Endothelial cell of umbilical vein (primary cell): ENCODE results near the gene RET. TPM values are rescaled to one million over a fixed set of nuclear protein-coding genes. Genes with fewer than 3 reads are reported as not detected.

Source experiments
- BruUV-seq: library from RNA; stranded (reverse); fragments of 400-500 nt; replicated peaks from 2 replicates; lab custom pipeline; 2021; lab: Mats Ljungman, UMichigan
- CTCF ChIA-PET: fragments of 300-600, 350-600 bp; sonication (Branson Sonifier 250); formaldehyde crosslinking; loops from one replicate; lab custom pipeline; 2021; ENCODE audit warnings: antibody characterized with exemption, inconsistent platforms; lab: Charles Lee
- POLR2A ChIA-PET: fragments of 300-600, 350-600 bp; sonication (Branson Sonifier 250); formaldehyde crosslinking; loops from one replicate; lab custom pipeline; 2021; ENCODE audit warnings: antibody characterized with exemption, inconsistent platforms; lab: Charles Lee
- DNase-seq: peaks from one replicate; pipeline ENCODE4 v3.0.0-alpha.2; 2011; ENCODE audit warnings: low read depth, low spot score
- FAIRE-seq: peaks from 2 replicates; lab custom pipeline; 2011; peaks lifted over from hg19 to GRCh38; lab: Jason Lieb, UNC
- H2AFZ ChIP-seq: 2 replicates; pipeline ENCODE4 v1.6.0; 2012; ENCODE audit warnings: low read depth, low read length, control low read depth, inconsistent platforms
- H3K27ac ChIP-seq: 2 replicates; pipeline ENCODE4 v1.5.1; 2011; ENCODE audit warnings: low read depth, mild to moderate bottlenecking, control low read depth, low read length, moderate library complexity; ENCODE audit not compliant: insufficient read depth
- H3K27me3 ChIP-seq, 2 experiments: 2 replicates each; pipeline versions ENCODE4 v1.6.0 to v1.6.1; 2011; ENCODE audit warnings: low read length in 2 of 2, mixed read lengths in 1 of 2; ENCODE audit not compliant: control insufficient read depth in 2 of 2, insufficient read depth in 2 of 2
- H3K36me3 ChIP-seq, 2 experiments: 2 replicates in 1 of 2; 3 replicates in 1 of 2; pipeline ENCODE4 v1.5.1; 2011; ENCODE audit warnings: low read length in 2 of 2, mild to moderate bottlenecking in 1 of 2, moderate library complexity in 1 of 2; ENCODE audit not compliant: control insufficient read depth in 2 of 2, insufficient read depth in 2 of 2; ENCODE audit errors: extremely low read depth in 1 of 2
- H3K4me1 ChIP-seq: 3 replicates; pipeline ENCODE4 v1.5.1; 2011; ENCODE audit warnings: mild to moderate bottlenecking, low read length; ENCODE audit not compliant: control insufficient read depth, insufficient read depth; ENCODE audit errors: extremely low read depth
- H3K4me2 ChIP-seq: 2 replicates; pipeline ENCODE4 v1.6.1; 2011; ENCODE audit warnings: low read length, control low read depth, mixed read lengths; ENCODE audit not compliant: insufficient read depth
- H3K4me3 ChIP-seq, 3 experiments: fragments of 200-600 bp in 1 of 3; sonication (generic), shearing (Covaris generic) in 1 of 3; replicated peaks in 1 of 3; 2 replicates each; pipeline ENCODE4 v1.5.1; 2011 to 2016; ENCODE audit warnings: control low read depth in 3 of 3, low read length in 3 of 3, mild to moderate bottlenecking in 2 of 3, inconsistent platforms in 1 of 3, low read depth in 1 of 3, moderate library complexity in 1 of 3; ENCODE audit not compliant: insufficient read depth in 1 of 3
- H3K79me2 ChIP-seq: 2 replicates; pipeline ENCODE4 v1.6.0; 2012; ENCODE audit warnings: low read length, inconsistent platforms; ENCODE audit not compliant: control insufficient read depth, insufficient read depth
- H3K9ac ChIP-seq: replicated peaks from 2 replicates; pipeline ENCODE3; 2011; ENCODE audit warnings: low read length, control low read depth; ENCODE audit not compliant: insufficient read depth; ENCODE audit errors: extremely low read depth
- H3K9me1 ChIP-seq: replicated peaks from 3 replicates; pipeline ENCODE4 v1.6.0; 2011; ENCODE audit warnings: mild to moderate bottlenecking, low read length; ENCODE audit not compliant: control insufficient read depth, insufficient read depth; ENCODE audit errors: extremely low read depth
- H3K9me3 ChIP-seq: replicated peaks from 2 replicates; pipeline ENCODE4 v1.5.1; 2012; ENCODE audit warnings: low read length, inconsistent platforms; ENCODE audit not compliant: control insufficient read depth, insufficient read depth
- H4K20me1 ChIP-seq: replicated peaks from 2 replicates; pipeline ENCODE3; 2011; ENCODE audit warnings: mild to moderate bottlenecking, low read length; ENCODE audit not compliant: control insufficient read depth, insufficient read depth; ENCODE audit errors: extremely low read depth
- EZH2 ChIP-seq: IDR thresholded peaks from 2 replicates; pipeline ENCODE4 v1.6.1; 2012; ENCODE audit warnings: borderline replicate concordance, low read depth, mild to moderate bottlenecking, moderate library complexity, low read length, inconsistent platforms; ENCODE audit not compliant: severe bottlenecking
- FOS ChIP-seq: IDR thresholded peaks from 2 replicates; pipeline ENCODE4 v1.6.1; 2011; ENCODE audit warnings: mild to moderate bottlenecking, low read length, moderate library complexity, borderline replicate concordance; ENCODE audit not compliant: insufficient read depth
- GATA2 ChIP-seq: IDR thresholded peaks from 2 replicates; pipeline ENCODE4 v1.7.0; 2011; ENCODE audit warnings: low read depth, mild to moderate bottlenecking, moderate library complexity, mixed read lengths, low read length; ENCODE audit not compliant: insufficient read length, insufficient read depth
- JUN ChIP-seq: IDR thresholded peaks from 2 replicates; pipeline ENCODE4 v1.6.1; 2011; ENCODE audit warnings: borderline replicate concordance, low read depth; ENCODE audit not compliant: insufficient read length, insufficient read depth
- MYC ChIP-seq: IDR thresholded peaks from one replicate; pipeline ENCODE4 v1.6.1; 2011; ENCODE audit warnings: mild to moderate bottlenecking, low read depth, low read length
- POLR2A ChIP-seq: IDR thresholded peaks from 2 replicates; pipeline ENCODE4 v1.6.1; 2012; ENCODE audit warnings: low read depth, mild to moderate bottlenecking, control low read depth, low read length
- POLR2AphosphoS5 ChIP-seq: IDR thresholded peaks from 2 replicates; pipeline ENCODE4 v1.6.1; 2012; ENCODE audit warnings: low read depth, mild to moderate bottlenecking, control low read depth, low read length, moderate library complexity; ENCODE audit not compliant: insufficient read depth
- dilution Hi-C: fragments of 300-500 bp; cut with MboI; formaldehyde crosslinking; loops from one replicate; pipeline ENCODE4 v1.15.0; 2019; ENCODE audit warnings: low sequenced_read_pairs; ENCODE audit not compliant: extremely low pct_ligation_motif_present
- intact Hi-C: fragments of 100-400 bp; cut with micrococcal nuclease; formaldehyde crosslinking; loops from one replicate; pipeline ENCODE4 v1.10.0; 2022
- polyA plus RNA-seq, 4 experiments: library from polyadenylated mRNA; depleted of rRNA in 3 of 4; stranded (reverse) in 3 of 4; unstranded in 1 of 4; fragments of >200 nt; gene quantifications; 2 replicates each; pipeline versions ENCODE4 v1.2.1 to v1.2.3, GENCODE V29; 2011 to 2012; ENCODE audit warnings: missing spikeins in 1 of 4
- total RNA-seq: library from RNA; stranded (reverse); gene quantifications from 2 replicates; pipeline ENCODE4 v1.2.3, GENCODE V29; 2021
- TF ChIP-seq, protein P1 (sequence below): IDR thresholded peaks from 2 replicates; pipeline ENCODE4 v1.6.1; 2011; ENCODE audit not compliant: insufficient read depth, insufficient read length
- TF ChIP-seq, protein P2 (sequence below), 2 donors: IDR thresholded peaks; 1 replicate in 1 of 2; 2 replicates in 1 of 2; pipeline ENCODE4 v1.5.1; 2011; ENCODE audit warnings: low read length in 2 of 2, mild to moderate bottlenecking in 2 of 2, moderate library complexity in 2 of 2, control low read depth in 1 of 2, inconsistent platforms in 1 of 2, low read depth in 1 of 2; ENCODE audit not compliant: insufficient read depth in 1 of 2; ENCODE audit errors: extremely low read depth in 1 of 2

The RET gene
- total and polyA plus RNA-seq, 2 donors (not counting 3 experiments of a cell fraction or from before 2014, with no cell fraction given), result 0.04 to 0.22 TPM

GRCh38 chr10:43099928-43100327 lies 23.1 kb downstream of the RET start:
- no peak overlapping the region for H3K27ac ChIP-seq
- TF ChIP-seq JUN (no peak), POLR2AphosphoS5 (no peak), EZH2 (no peak), FOS (no peak), MYC (no peak), POLR2A (no peak), GATA2 (no peak)
- TF ChIP-seq, protein P1, sequence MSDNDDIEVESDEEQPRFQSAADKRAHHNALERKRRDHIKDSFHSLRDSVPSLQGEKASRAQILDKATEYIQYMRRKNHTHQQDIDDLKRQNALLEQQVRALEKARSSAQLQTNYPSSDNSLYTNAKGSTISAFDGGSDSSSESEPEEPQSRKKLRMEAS, result no peak
- TF ChIP-seq, protein P2, sequence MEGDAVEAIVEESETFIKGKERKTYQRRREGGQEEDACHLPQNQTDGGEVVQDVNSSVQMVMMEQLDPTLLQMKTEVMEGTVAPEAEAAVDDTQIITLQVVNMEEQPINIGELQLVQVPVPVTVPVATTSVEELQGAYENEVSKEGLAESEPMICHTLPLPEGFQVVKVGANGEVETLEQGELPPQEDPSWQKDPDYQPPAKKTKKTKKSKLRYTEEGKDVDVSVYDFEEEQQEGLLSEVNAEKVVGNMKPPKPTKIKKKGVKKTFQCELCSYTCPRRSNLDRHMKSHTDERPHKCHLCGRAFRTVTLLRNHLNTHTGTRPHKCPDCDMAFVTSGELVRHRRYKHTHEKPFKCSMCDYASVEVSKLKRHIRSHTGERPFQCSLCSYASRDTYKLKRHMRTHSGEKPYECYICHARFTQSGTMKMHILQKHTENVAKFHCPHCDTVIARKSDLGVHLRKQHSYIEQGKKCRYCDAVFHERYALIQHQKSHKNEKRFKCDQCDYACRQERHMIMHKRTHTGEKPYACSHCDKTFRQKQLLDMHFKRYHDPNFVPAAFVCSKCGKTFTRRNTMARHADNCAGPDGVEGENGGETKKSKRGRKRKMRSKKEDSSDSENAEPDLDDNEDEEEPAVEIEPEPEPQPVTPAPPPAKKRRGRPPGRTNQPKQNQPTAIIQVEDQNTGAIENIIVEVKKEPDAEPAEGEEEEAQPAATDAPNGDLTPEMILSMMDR (IDR thresholded peaks at IDR 0.05; ENCODE audit: extremely low read depth in 1 of 2, insufficient read depth in 1 of 2, low read depth in 1 of 2, low read length in 2 of 2), result no peak
- no peak overlapping the region for H3K9ac ChIP-seq
- H2AFZ ChIP-seq, result no peak overlapping the region
- intact Hi-C loops (no loop called here), dilution Hi-C loops (no loop called here)
- no peaks in the 10 kb centered on the region for H4K20me1 ChIP-seq
- no peaks in the 10 kb centered on the region for H3K79me2 ChIP-seq
- H3K4me1 ChIP-seq, result peaks cover 6% of the 10 kb centered on the region
- no peak overlapping the region for H3K4me3 ChIP-seq
- H3K27me3 ChIP-seq, result peaks cover 1 to 8% of the 10 kb centered on the region in 2 experiments
- FAIRE-seq (no peak), DNase-seq (no peak)
- no peaks in the 10 kb centered on the region for H3K36me3 ChIP-seq
- no peaks in the 10 kb centered on the region for H3K9me1 ChIP-seq
- no peak overlapping the region for H3K4me2 ChIP-seq
- H3K9me3 ChIP-seq, result no peaks in the 10 kb centered on the region
- BruUV-seq, result no TSS peak
- CTCF ChIA-PET, result interaction anchor here (0.8 kb wide), 1 partner anchor 35 kb away, joined by 3 read pairs; no protein-coding TSS in a partner anchor
- POLR2A ChIA-PET, result no interaction called here
